Heart left ventricle (tissue), 16 donors: ENCODE results near the gene NPC1L1. TPM values are rescaled to one million over a fixed set of nuclear protein-coding genes. Genes with fewer than 3 reads are reported as not detected.

Experiments
- ATAC-seq, 4 donors: fragments of 200-7000 bp; cut with Tn5 transposase; one replicate each; pipeline ENCODE4 v1.9.1; 2020 to 2022; ENCODE audit warnings: moderate library complexity in 4 of 4, mild to moderate bottlenecking in 3 of 4, moderate number of reproducible peaks in 1 of 4
- DNase-seq, 5 donors: peaks; one replicate each; pipeline ENCODE4 v3.0.0-alpha.2; 2020
- H3K27ac ChIP-seq, 12 donors: fragments of 200-600 bp; sonication (generic) in 4 of 12; one replicate each; pipeline versions ENCODE4 v1.5.0 to v1.8.0; 2016 to 2022; ENCODE audit warnings: mild to moderate bottlenecking in 2 of 12
- H3K27me3 ChIP-seq, 9 donors: fragments of 200-600 bp; sonication (generic) in 2 of 9; one replicate each; pipeline versions ENCODE4 v1.5.1 to v1.8.0; 2016 to 2022; ENCODE audit warnings: mild to moderate bottlenecking in 3 of 9
- H3K36me3 ChIP-seq, 9 donors: fragments of 200-600 bp; sonication (generic) in 2 of 9; one replicate each; pipeline versions ENCODE4 v1.5.0 to v1.8.0; 2018 to 2022; ENCODE audit warnings: mild to moderate bottlenecking in 2 of 9
- H3K4me1 ChIP-seq, 12 donors: fragments of 200-600 bp; sonication (generic) in 4 of 12; one replicate each; pipeline versions ENCODE4 v1.5.0 to v1.8.0; 2016 to 2022; ENCODE audit warnings: mild to moderate bottlenecking in 3 of 12
- H3K4me3 ChIP-seq, 12 donors: fragments of 200-600 bp; sonication (generic) in 4 of 12; one replicate each; pipeline versions ENCODE4 v1.5.0 to v1.8.0; 2017 to 2022; ENCODE audit warnings: mild to moderate bottlenecking in 9 of 12, moderate library complexity in 4 of 12
- H3K9me3 ChIP-seq, 12 donors: fragments of 200-600 bp; sonication (generic) in 4 of 12; one replicate each; pipeline versions ENCODE4 v1.5.0 to v1.8.0; 2016 to 2022; ENCODE audit warnings: mild to moderate bottlenecking in 1 of 12
- POLR2A ChIP-seq, 2 donors: fragments of 450-650 bp; IDR thresholded peaks; one replicate each; pipeline ENCODE4 v1.6.1; 2017; ENCODE audit warnings: antibody characterized with exemption in 2 of 2, mild to moderate bottlenecking in 2 of 2, moderate library complexity in 2 of 2
- WGBS, 4 donors: extraction: QIAGEN DNeasy Blood & Tissue Kit in 2 of 4; methylation state at CpG; one replicate each; pipeline versions ENCODE4 v1.1.5 to v1.1.7; 2013 to 2018; 5-methylcytosine and 5-hydroxymethylcytosine counted together
- intact Hi-C, 10 donors: fragments of 100-400 bp; cut with DNase I; formaldehyde crosslinking; loops; one replicate each; pipeline versions ENCODE4 v1.11.1 to v1.14.2; 2022
- polyA plus RNA-seq, 2 donors: library from polyadenylated mRNA; stranded (reverse); fragments of 200-250 nt; gene quantifications; one replicate each; pipeline ENCODE4 v1.2.3, GENCODE V29; 2013
- total RNA-seq, 9 donors: library from RNA; depleted of rRNA in 2 of 9; stranded (reverse); fragments of >200 nt in 2 of 9; fragmentation: NEBNext Ultra II Directional in 3 of 9; extraction: Animal tissue kit (Norgen Biotek cat#: 25700) in 3 of 9; gene quantifications; one replicate each; pipeline versions ENCODE4 v1.1.0 to v1.2.4, GENCODE V29; 2016 to 2023
- TF ChIP-seq, protein P1 (sequence below), 12 donors: fragments of 200-600 bp; sonication (generic) in 4 of 12; IDR thresholded peaks; one replicate each; pipeline versions ENCODE4 v1.5.0 to v1.8.0; 2018 to 2022; ENCODE audit warnings: antibody characterized with exemption in 12 of 12, mild to moderate bottlenecking in 5 of 12
- donor health status: ischemic (EF 13 %, LVEDD 7.1; RV severe dilation, severe dysfunction).
- donor health status: healthy with polysubstance abuse.
- donor health status: DM: no; HTN: yes; CAD: no.
- donor health status: DM: no; HTN: no; CAD: no.
- donor health status: ischemic (EF 25% LVEDD 6.9; RV normal size, moderate dysfunction).
- donor health status: ischemic (EF 25% LVEDD 5.7; RV mildly dilated, moderate dysfunction).
- donor health status: healthy.
- donor health status: DM: yes; HTN: yes; CAD: no.
- donor health status: ischemic (EF 35%, LVEDD 5.7; RV mildly dilated, moderate dysfunction).
- donor health status: nonischemic (EF 11% LVEDD 7.7; RV severe dilation, severe dysfunction).
- donor health status: DM: yes; HTN: yes; CAD: no.
- donor health status: PGD.
- donor health status: ischemic (EF 29% LVEDD 5.4; RV normal size, mild dysfunction).
- donor health status: nonischemic (EF 23%, LVEDD 6.1; RV moderate dilation, normal function).

Gene NPC1L1
- total and polyA plus RNA-seq, 11 donors = 0.03 to 0.25 (median 0.13) TPM; not detected in 4

DNA sequence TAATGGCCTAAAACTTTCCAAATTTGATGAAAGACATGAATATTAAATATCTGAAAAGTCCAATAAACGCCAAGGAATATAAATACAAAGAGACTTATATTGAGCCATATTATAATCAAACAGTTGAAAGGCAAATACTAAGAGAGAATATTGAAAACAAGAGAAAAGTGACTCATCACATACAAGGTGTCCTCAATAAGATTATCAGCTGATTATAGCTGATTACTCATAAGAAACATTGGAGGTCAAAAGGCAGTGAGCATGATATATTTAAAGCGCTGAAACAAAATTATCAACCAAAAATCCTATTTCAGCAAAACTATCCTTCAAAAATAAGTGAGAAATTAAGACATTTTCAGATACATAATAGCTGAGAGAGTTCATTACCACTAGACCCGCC is 7.8 kb upstream of the NPC1L1 start:
- H3K27ac ChIP-seq = no peak overlapping the region
- WGBS, 4 donors = 90 to 93% (median 91%) methylated on average over 3 of the region's 3 CpGs
- DNase-seq (no peak), ATAC-seq (no peak)
- TF ChIP-seq, protein P1, sequence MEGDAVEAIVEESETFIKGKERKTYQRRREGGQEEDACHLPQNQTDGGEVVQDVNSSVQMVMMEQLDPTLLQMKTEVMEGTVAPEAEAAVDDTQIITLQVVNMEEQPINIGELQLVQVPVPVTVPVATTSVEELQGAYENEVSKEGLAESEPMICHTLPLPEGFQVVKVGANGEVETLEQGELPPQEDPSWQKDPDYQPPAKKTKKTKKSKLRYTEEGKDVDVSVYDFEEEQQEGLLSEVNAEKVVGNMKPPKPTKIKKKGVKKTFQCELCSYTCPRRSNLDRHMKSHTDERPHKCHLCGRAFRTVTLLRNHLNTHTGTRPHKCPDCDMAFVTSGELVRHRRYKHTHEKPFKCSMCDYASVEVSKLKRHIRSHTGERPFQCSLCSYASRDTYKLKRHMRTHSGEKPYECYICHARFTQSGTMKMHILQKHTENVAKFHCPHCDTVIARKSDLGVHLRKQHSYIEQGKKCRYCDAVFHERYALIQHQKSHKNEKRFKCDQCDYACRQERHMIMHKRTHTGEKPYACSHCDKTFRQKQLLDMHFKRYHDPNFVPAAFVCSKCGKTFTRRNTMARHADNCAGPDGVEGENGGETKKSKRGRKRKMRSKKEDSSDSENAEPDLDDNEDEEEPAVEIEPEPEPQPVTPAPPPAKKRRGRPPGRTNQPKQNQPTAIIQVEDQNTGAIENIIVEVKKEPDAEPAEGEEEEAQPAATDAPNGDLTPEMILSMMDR (IDR thresholded peaks at IDR 0.05) = no peak
- TF ChIP-seq POLR2A (IDR thresholded peaks at IDR 0.05) = no peak
- H3K27me3 ChIP-seq = no peaks in the 10 kb centered on the region
- no peak overlapping the region for H3K4me3 ChIP-seq
- intact Hi-C loops = no loop called here
- no peaks in the 10 kb centered on the region for H3K36me3 ChIP-seq
- H3K4me1 ChIP-seq = no peaks in the 10 kb centered on the region
- no peaks in the 10 kb centered on the region for H3K9me3 ChIP-seq

DNA sequence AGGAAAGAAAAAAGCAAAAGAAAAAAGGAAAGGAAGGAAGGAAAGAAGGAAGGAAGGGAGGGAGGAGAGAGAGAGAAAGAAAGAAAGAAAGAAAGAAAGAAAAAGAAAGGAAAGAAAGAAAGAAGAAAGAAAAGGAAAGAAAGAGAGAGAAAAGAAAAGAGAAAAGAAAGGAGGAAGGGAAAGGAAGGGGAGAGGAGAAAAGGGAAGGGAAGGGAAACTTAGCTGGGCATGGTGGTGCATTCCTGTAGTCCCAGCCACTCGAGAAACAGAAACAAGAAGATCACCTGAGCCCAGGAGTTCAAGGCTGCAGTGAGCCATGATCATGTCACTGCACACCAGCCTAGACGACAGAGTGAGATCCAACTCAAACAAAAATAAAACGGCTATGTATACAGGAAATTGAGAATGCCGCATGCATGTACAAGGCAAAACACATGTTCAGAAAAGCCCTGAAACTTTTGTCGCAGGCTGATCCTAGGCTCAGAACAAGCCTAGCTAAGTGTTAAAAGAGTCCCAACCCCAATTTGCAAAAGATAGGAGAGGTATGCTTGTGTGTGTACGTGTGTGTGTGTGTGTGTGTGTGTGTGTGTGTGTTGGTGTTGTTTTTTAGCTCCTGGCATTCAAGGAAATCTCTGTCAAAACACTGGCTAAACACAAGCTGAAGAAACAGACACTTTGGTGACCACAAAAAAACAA is 6.6 kb upstream of the NPC1L1 start:
- 32 to 40% (median 35%) methylated on average over 6 of the region's 6 CpGs for WGBS, 4 donors
- no peak for ATAC-seq
- DNase-seq = no peak
- intact Hi-C loops = no loop called here
- H3K36me3 ChIP-seq = no peaks in the 10 kb centered on the region
- H3K27me3 ChIP-seq = no peaks in the 10 kb centered on the region
- H3K27ac ChIP-seq = no peak overlapping the region
- H3K4me1 ChIP-seq = no peaks in the 10 kb centered on the region
- no peaks in the 10 kb centered on the region for H3K9me3 ChIP-seq
- no peak overlapping the region for H3K4me3 ChIP-seq
- TF ChIP-seq, protein P1 (IDR thresholded peaks at IDR 0.05) = no peak
- TF ChIP-seq POLR2A (IDR thresholded peaks at IDR 0.05) = no peak

DNA sequence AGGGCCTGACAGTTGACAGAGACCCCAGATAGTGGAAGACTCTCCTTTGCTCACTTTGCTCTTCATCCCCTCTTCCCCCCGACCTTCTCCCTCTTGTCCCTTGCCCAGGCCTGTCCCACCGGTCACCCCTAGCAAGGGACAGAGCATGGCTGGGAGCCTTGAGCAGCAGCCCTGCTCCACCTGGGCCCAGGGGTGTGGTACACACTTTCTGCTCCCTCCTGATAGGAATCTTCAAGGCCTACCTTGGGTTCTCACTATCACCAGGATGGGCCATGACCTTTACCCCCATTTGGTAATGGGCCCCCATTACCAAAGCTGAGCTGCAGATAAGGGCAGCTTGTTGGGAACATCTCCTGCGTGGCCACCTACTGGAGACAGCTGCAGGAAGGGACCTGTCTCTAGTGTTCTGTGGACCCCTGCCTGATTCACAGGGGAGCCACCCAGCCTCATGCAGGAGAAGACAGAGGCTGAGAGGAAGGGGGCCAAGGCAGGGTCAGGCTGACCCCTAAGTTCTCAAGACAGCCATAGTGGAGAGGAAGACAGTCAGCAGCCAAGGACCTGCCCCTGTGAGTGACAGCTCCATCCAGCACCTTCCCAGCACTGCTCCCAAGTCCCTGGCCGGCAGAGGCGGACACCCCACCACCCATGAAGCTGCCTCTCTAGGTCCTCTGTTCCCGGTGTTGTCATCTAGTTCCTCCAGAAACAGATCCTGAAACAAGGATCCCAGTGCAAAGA is 913 bp upstream of the NPC1L1 start:
- H3K4me1 ChIP-seq = no peaks in the 10 kb centered on the region
- 84 to 94% (median 86%) methylated on average over 6 of the region's 6 CpGs for WGBS, 4 donors
- TF ChIP-seq, protein P1 (IDR thresholded peaks at IDR 0.05) = no peak
- TF ChIP-seq POLR2A (IDR thresholded peaks at IDR 0.05) = no peak
- ATAC-seq (no peak), DNase-seq (no peak)
- no peak overlapping the region for H3K27ac ChIP-seq
- H3K27me3 ChIP-seq = no peaks in the 10 kb centered on the region
- intact Hi-C loops = no loop called here
- H3K4me3 ChIP-seq = no peak overlapping the region
- H3K36me3 ChIP-seq = no peaks in the 10 kb centered on the region
- H3K9me3 ChIP-seq = no peaks in the 10 kb centered on the region

DNA sequence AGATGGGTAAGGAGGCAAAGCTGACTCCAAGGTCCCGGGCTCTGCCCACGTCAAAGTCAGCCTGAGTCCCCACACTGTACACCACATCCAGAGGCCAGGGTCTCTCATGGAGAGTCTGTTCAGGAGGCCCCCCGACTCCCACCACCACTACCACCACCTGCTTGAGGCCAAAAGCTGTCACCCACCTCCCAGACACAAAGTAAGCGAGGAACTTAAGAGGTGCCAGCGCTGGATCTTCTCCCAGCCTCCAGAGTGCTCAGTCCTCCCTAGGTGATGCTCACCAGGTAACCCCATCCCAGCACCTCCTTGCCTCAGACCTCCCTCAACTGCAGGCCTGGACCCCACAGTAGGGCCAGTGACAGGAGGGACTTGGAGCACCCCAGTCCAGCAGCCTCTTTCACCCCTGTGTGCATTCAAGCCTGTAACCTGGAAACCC is 520 bp downstream of the NPC1L1 start:
- no peak for DNase-seq
- Histone ChIP-seq H3K9me3 (no peaks in the 10 kb centered on the region), H3K27me3 (no peaks in the 10 kb centered on the region), H3K36me3 (no peaks in the 10 kb centered on the region), H3K4me3 (no peak overlapping the region), H3K4me1 (no peaks in the 10 kb centered on the region), H3K27ac (no peak overlapping the region)
- intact Hi-C loops = no loop called here
- no peak for ATAC-seq
- WGBS, 4 donors = 73 to 92% (median 88%) methylated on average over 3 to 5 of the region's 5 CpGs
- no peak for TF ChIP-seq POLR2A (IDR thresholded peaks at IDR 0.05)
